GM23248 (cell line): Measurements from ENCODE around the gene SOBP.

ENCODE experiments used
- EZH2 ChIP-seq: fragments of 200-600 bp; sonication (generic); IDR thresholded peaks from 2 replicates; pipeline ENCODE4 v1.6.1; 2018; ENCODE audit warnings: antibody characterized with exemption, mild to moderate bottlenecking; ENCODE audit not compliant: insufficient read depth, poor library complexity, severe bottlenecking
- EZH2phosphoT487 ChIP-seq: fragments of 200-600 bp; sonication (generic); IDR thresholded peaks from 2 replicates; pipeline ENCODE4 v1.6.1; 2018; ENCODE audit warnings: antibody characterized with exemption, moderate library complexity, mild to moderate bottlenecking, low read depth; ENCODE audit not compliant: insufficient read depth

GRCh38 chr6:107600936-107601335, 111.0 kb downstream of the SOBP start:
- no peak for TF ChIP-seq EZH2
- TF ChIP-seq EZH2phosphoT487, result no peak
